ENCODE results near the gene MACC1.

The MACC1 gene

GRCh38 chr7:20157456-20157855 is 59.7 kb downstream of the MACC1 start:
- no peak for DNase-seq (ENCODE audit: low read depth)
- TF ChIP-seq, protein P1, sequence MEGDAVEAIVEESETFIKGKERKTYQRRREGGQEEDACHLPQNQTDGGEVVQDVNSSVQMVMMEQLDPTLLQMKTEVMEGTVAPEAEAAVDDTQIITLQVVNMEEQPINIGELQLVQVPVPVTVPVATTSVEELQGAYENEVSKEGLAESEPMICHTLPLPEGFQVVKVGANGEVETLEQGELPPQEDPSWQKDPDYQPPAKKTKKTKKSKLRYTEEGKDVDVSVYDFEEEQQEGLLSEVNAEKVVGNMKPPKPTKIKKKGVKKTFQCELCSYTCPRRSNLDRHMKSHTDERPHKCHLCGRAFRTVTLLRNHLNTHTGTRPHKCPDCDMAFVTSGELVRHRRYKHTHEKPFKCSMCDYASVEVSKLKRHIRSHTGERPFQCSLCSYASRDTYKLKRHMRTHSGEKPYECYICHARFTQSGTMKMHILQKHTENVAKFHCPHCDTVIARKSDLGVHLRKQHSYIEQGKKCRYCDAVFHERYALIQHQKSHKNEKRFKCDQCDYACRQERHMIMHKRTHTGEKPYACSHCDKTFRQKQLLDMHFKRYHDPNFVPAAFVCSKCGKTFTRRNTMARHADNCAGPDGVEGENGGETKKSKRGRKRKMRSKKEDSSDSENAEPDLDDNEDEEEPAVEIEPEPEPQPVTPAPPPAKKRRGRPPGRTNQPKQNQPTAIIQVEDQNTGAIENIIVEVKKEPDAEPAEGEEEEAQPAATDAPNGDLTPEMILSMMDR (IDR thresholded peaks at IDR 0.05; ENCODE audit: control insufficient read depth, insufficient read depth, low read depth, low read length, missing control alignments) = no peak

GRCh38 chr7:20153999-20154398 is 63.2 kb downstream of the MACC1 start:
- H3K4me3 ChIP-seq (ENCODE audit: control insufficient read depth, low read depth, low read length) = no peak overlapping the region
- no peak for DNase-seq (ENCODE audit: low read depth)
- TF ChIP-seq, protein P1 (IDR thresholded peaks at IDR 0.05; ENCODE audit: control insufficient read depth, insufficient read depth, low read depth, low read length, missing control alignments) = no peak

More at GRCh38 chr7:20157456-20157855, 59.7 kb downstream of the MACC1 start:
- no peak overlapping the region for H3K4me3 ChIP-seq (ENCODE audit: control insufficient read depth, low read depth, low read length)

DNA sequence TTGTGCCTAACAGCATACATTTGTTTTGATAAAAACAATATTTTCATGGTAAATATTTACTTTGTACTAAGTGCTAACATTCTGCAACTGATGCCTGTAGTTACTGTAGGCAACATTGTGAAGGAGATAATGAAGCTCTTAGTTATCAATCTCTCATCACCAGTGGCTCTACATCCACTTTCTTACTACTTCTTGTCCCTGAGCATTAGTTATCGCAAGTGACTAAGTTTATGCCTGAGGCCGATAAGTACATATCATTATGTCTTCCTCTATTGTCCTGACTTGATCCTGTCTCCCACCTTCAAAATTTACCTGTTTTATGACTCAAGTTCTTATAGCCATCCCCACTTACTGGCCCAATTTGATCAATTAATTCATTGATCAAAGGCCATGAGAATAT is 63.6 kb downstream of the MACC1 start:
- H3K4me3 ChIP-seq (ENCODE audit: control insufficient read depth, low read depth, low read length) = no peak overlapping the region
- no peak for DNase-seq (ENCODE audit: low read depth)
- TF ChIP-seq, protein P1 (IDR thresholded peaks at IDR 0.05; ENCODE audit: control insufficient read depth, insufficient read depth, low read depth, low read length, missing control alignments) = no peak

- TF ChIP-seq, protein P1 (IDR thresholded peaks at IDR 0.05; ENCODE audit: control insufficient read depth, insufficient read depth, low read depth, low read length, missing control alignments) = no peak
- DNase-seq (ENCODE audit: low read depth) = no peak
- no peak overlapping the region for H3K4me3 ChIP-seq (ENCODE audit: control insufficient read depth, low read depth, low read length)
Observed at GRCh38 chr7:20152511-20152910, 64.7 kb downstream of the MACC1 start.

DNA sequence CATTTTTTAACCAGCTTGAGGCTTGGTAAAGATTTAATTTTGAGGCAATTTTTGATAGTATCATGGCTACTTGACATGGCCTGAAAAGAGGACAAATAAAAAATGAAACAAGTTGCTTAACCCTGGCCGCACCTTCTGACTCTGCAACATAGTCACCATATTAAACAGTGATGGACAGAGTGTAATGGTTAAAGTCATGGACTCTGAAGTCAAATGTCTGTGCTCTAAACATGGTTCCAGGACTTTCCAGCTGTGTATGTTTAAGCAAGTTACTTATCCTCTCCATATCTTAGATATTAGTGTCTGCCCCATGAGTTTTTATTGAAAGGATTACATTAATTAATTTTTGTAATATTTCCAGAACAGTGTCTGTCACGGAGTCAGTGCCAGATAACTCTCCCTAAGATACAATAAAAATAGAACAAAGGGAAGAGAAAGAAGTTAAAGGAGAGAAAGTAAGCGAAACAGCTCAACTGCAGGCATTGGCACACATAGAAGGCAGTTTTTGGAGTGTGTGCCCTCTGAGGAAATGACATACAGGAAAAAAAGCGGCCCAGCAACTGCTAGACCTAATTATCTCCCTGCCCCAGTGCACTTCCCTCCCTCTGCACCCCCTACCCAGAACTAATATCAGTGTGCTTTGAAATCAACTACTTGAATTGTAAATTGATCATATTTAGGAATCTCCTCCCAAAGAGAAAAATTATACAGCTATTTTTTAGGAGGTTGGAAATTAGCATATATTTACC is 65.3 kb downstream of the MACC1 start:
- no peak for DNase-seq (ENCODE audit: low read depth)
- TF ChIP-seq, protein P1 (IDR thresholded peaks at IDR 0.05; ENCODE audit: control insufficient read depth, insufficient read depth, low read depth, low read length, missing control alignments) = no peak
- H3K4me3 ChIP-seq (ENCODE audit: control insufficient read depth, low read depth, low read length) = no peak overlapping the region

- DNase-seq (ENCODE audit: low read depth) = no peak
- TF ChIP-seq, protein P1 (IDR thresholded peaks at IDR 0.05; ENCODE audit: control insufficient read depth, insufficient read depth, low read depth, low read length, missing control alignments) = no peak
Observed at GRCh38 chr7:20146451-20146850, 70.7 kb downstream of the MACC1 start.

More at GRCh38 chr7:20146451-20146850, 70.7 kb downstream of the MACC1 start:
- H3K4me3 ChIP-seq (ENCODE audit: control insufficient read depth, low read depth, low read length) = no peak overlapping the region
